SK-N-SH (cell line): ENCODE data around the gene PPP2R5B.

Experiments used
- CTCF ChIP-seq: fragments of 200-600 bp; sonication (generic); IDR thresholded peaks from 2 replicates; pipeline ENCODE4 v1.6.1; 2017; ENCODE audit warnings: antibody characterized with exemption, mild to moderate bottlenecking, moderate library complexity
- ELF1 ChIP-seq: IDR thresholded peaks from 2 replicates; pipeline ENCODE4 v1.4.0; 2012
- EP300 ChIP-seq, 2 experiments: IDR thresholded peaks; 2 replicates each; pipeline versions ENCODE4 v1.4.0 to v1.6.1; 2012; ENCODE audit warnings: borderline replicate concordance in 1 of 2, low read depth in 1 of 2, low read length in 1 of 2
- FOSL2 ChIP-seq: IDR thresholded peaks from 2 replicates; pipeline ENCODE4 v1.4.0; 2012; ENCODE audit warnings: low read depth, mild to moderate bottlenecking, moderate library complexity, borderline replicate concordance
- POLR2AphosphoS5 ChIP-seq: IDR thresholded peaks from 2 replicates; pipeline ENCODE4 v1.6.1; 2012; ENCODE audit warnings: low read depth, low read length
- RAD21 ChIP-seq: IDR thresholded peaks from 2 replicates; pipeline ENCODE4 v1.6.1; 2012; ENCODE audit warnings: mild to moderate bottlenecking, low read length
- RCOR1 ChIP-seq: fragments of 150-350 bp; IDR thresholded peaks from 2 replicates; pipeline ENCODE4 v1.6.1; 2017; ENCODE audit warnings: antibody characterized with exemption, low read length
- TEAD4 ChIP-seq: IDR thresholded peaks from 2 replicates; pipeline ENCODE4 v1.4.0; 2012; ENCODE audit warnings: mild to moderate bottlenecking, borderline replicate concordance; ENCODE audit not compliant: insufficient read depth
- ZBTB33 ChIP-seq: IDR thresholded peaks from 2 replicates; pipeline ENCODE4 v1.4.0; 2012; ENCODE audit warnings: low read depth, borderline replicate concordance

GRCh38 chr11:64880240-64881001, 44.1 kb upstream of the PPP2R5B start:
- TF ChIP-seq CTCF (no peak), EP300 (IDR thresholded peaks at IDR 0.05; ENCODE audit: borderline replicate concordance in 1 of 2, low read depth in 1 of 2, low read length in 1 of 2) (no peak), TEAD4 (no peak), RAD21 (no peak), RCOR1 (no peak), POLR2AphosphoS5 (no peak), ZBTB33 (no peak), ELF1 (no peak), FOSL2 (no peak)
